ENCODE results near the gene ATP8B4. TPM values are rescaled to one million over a fixed set of nuclear protein-coding genes. Genes with fewer than 3 reads are reported as not detected.
A peak's percentile ranks its signal among the peaks of the same experiment; 100 is the strongest.
"Not testable (repeated sequence)": the region's sequence is repeated elsewhere in the genome, so short reads cannot be mapped to it uniquely, and the experiment has no call there.

Gene ATP8B4
- total RNA-seq, 6 experiments from 2014 or later, result 4.5 to 10.1 (median 6.7) TPM

DNA sequence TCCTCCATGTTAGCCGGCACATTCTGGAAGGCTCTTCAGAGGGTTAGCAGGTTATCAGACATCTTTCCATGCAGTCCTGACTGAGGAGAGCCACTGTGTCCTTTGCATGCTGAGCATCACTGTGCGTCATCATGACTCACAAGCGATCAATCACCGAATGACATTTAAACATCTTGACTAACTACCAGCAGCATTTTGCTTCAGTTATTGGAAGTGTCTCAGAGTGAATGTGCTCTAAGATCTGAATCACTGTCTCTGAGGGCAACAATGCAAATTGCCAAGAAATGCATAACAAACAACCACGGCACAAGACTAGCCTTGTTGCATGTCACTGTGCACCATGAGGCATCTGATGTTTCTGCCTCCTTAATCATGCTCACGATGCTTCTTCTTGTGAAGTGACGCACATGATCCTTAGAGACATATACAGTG, 18.3 kb upstream of the ATP8B4 start:
- Histone ChIP-seq H3K4me3 (no peak overlapping the region), H3K4me1 (no peaks in the 10 kb centered on the region), H3K27me3 (no peaks in the 10 kb centered on the region), H3K36me3 (no peaks in the 10 kb centered on the region), H3K27ac (no peak overlapping the region), H3K9me3 (no peaks in the 10 kb centered on the region)
- ATAC-seq (no peak), DNase-seq (no peak)
- WGBS (ENCODE audit: insufficient coverage, low coverage, low lambda C conversion rate, missing lambda C conversion rate), result 82% methylated on average over 7 of the region's 7 CpGs
- TF ChIP-seq POLR2A (IDR thresholded peaks at IDR 0.05), result no peak
- TF ChIP-seq, protein P1, sequence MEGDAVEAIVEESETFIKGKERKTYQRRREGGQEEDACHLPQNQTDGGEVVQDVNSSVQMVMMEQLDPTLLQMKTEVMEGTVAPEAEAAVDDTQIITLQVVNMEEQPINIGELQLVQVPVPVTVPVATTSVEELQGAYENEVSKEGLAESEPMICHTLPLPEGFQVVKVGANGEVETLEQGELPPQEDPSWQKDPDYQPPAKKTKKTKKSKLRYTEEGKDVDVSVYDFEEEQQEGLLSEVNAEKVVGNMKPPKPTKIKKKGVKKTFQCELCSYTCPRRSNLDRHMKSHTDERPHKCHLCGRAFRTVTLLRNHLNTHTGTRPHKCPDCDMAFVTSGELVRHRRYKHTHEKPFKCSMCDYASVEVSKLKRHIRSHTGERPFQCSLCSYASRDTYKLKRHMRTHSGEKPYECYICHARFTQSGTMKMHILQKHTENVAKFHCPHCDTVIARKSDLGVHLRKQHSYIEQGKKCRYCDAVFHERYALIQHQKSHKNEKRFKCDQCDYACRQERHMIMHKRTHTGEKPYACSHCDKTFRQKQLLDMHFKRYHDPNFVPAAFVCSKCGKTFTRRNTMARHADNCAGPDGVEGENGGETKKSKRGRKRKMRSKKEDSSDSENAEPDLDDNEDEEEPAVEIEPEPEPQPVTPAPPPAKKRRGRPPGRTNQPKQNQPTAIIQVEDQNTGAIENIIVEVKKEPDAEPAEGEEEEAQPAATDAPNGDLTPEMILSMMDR (IDR thresholded peaks at IDR 0.05), result no peak
- intact Hi-C loops (cut with DNase I), result no loop called here

DNA sequence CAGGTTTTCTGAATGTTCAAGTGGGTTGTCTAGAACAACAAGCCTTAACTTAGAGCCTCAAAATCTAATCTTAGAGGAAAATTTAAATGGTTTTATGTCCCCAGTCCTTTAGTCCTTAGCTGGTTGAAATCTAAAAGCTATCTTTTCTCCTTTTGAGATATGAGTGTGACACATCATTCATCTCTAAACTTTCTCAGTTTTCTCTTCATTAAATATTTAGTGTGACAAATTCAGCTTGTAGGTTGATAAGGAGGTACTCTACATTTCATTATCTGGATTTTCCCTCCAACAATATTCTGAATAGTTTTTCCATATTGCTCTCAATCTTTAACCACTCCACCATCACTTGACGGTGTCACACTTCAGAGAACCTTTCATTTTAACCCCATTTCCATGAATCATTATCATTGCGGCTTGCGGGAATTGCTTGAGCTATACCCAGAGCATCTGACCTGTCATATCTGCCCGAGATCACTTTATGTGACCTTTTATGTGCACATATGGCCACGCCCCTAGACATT, 16.1 kb upstream of the ATP8B4 start:
- 55% methylated on average over 5 of the region's 5 CpGs for WGBS (ENCODE audit: insufficient coverage, low coverage, low lambda C conversion rate, missing lambda C conversion rate)
- Histone ChIP-seq H3K9me3 (no peaks in the 10 kb centered on the region), H3K4me1 (no peaks in the 10 kb centered on the region), H3K36me3 (no peaks in the 10 kb centered on the region), H3K27me3 (no peaks in the 10 kb centered on the region), H3K27ac (no peak overlapping the region), H3K4me3 (no peak overlapping the region)
- DNase-seq (no peak), ATAC-seq (no peak)
- intact Hi-C loops (cut with DNase I), result no loop called here
- TF ChIP-seq, protein P1 (IDR thresholded peaks at IDR 0.05), result no peak
- TF ChIP-seq POLR2A (IDR thresholded peaks at IDR 0.05), result no peak

DNA sequence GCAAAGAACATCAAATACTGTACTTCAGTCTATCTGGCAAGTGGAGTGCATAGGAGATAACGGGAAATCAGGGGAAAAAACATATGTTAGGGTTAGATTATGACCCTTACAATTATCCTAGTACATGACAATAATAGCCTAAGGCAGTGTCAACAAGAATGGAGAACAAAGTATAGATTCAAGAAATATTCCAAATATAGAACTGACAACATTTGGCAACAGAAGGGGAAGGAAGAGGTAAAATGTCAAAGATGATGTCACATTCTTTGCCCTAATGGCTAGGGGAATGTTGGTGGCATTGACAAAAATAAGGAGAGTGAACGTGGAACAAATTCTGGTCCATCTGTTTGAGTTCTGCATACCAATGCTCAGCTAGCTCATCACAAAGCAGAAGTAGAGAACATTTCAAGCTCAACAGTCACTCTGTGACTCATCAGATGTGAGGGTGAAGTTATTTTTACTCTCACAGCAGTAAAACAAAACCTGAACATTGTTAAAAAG, 15.5 kb upstream of the ATP8B4 start:
- no peaks in the 10 kb centered on the region for H3K4me1 ChIP-seq
- no peaks in the 10 kb centered on the region for H3K36me3 ChIP-seq
- no peak overlapping the region for H3K27ac ChIP-seq
- WGBS (ENCODE audit: insufficient coverage, low coverage, low lambda C conversion rate, missing lambda C conversion rate), result 14% methylated on average over 2 of the region's 2 CpGs
- ATAC-seq (peak; percentile 23 to 70 (median 47)), DNase-seq (no peak)
- TF ChIP-seq, protein P1 (IDR thresholded peaks at IDR 0.05), result no peak
- no peak for TF ChIP-seq POLR2A (IDR thresholded peaks at IDR 0.05)
- H3K4me3 ChIP-seq, result no peak overlapping the region
- H3K9me3 ChIP-seq, result no peaks in the 10 kb centered on the region
- no peaks in the 10 kb centered on the region for H3K27me3 ChIP-seq
- intact Hi-C loops (cut with DNase I), result no loop called here

DNA sequence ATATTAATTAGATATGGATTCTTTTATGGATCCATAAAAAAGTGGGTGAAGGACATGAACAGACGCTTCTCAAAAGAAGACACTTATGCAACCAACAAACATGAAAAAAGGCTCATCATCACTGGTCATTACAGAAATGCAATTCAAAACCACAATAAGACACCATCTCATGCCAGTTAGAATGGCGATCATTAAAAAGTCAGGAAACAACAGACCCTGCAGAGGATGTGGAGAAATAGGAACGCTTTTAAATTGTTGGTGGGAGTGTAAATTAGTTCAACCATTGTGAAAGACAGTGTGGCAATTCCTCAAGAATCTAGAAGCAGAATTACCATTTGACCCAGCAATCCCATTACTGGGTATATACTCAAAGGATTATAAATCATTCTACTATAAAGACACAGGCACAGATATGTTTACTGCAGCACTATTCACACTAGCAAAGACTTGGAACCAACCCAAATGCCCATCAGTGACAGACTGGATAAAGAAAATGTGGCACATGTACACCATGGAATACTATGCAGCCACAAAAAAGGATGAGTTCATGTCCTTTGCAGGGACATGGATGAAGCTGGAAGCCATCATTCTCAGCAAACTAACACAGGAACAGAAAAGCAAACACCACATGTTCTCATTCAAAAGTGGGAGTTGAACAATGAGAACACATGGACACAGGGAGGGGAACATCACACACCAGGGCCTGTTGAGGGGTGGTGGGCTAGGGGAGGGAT, 13.4 kb upstream of the ATP8B4 start:
- WGBS (ENCODE audit: insufficient coverage, low coverage, low lambda C conversion rate, missing lambda C conversion rate), result 65% methylated on average over 3 of the region's 3 CpGs
- H3K9me3 ChIP-seq; H3K27me3 ChIP-seq; H3K27ac ChIP-seq; H3K36me3 ChIP-seq; H3K4me1 ChIP-seq; ATAC-seq; DNase-seq; intact Hi-C loops (cut with DNase I); H3K4me3 ChIP-seq: not testable (repeated sequence)

DNA sequence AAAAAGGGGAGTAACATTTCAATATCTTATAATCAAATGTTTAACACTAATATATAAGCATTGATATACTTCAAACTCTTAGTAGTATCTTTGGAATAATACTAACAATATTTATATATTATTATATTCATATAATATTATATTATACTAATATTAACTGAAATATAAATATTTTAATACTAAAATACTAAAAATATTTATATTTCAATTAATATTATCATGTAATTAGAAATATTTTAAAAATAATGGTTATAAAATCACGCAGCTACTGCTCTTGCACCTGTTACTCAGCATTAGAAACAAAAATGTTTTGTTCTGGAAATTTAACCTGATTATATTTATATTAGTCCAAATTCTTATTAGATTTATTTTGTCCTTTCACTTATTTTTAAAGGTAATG, 12.6 kb upstream of the ATP8B4 start:
- intact Hi-C loops (cut with DNase I), result no loop called here
- no peak for TF ChIP-seq POLR2A (IDR thresholded peaks at IDR 0.05)
- TF ChIP-seq, protein P1 (IDR thresholded peaks at IDR 0.05), result no peak

More for the DNA sequence above, 12.6 kb upstream of the ATP8B4 start:
- H3K36me3 ChIP-seq, result no peaks in the 10 kb centered on the region
- no peak overlapping the region for H3K27ac ChIP-seq
- no peaks in the 10 kb centered on the region for H3K27me3 ChIP-seq
- no peak overlapping the region for H3K4me3 ChIP-seq
- 94% methylated on average over 1 of the region's 1 CpG for whole genome bisulfite sequencing (ENCODE audit: insufficient coverage, low coverage, low lambda C conversion rate, missing lambda C conversion rate)
- ATAC-seq (no peak), DNase-seq (no peak)
- no peaks in the 10 kb centered on the region for H3K4me1 ChIP-seq
- H3K9me3 ChIP-seq, result no peaks in the 10 kb centered on the region

All from right lobe of liver (tissue), 6 donors.